ENCODE results near the gene PLCH1. TPM values are rescaled to one million over a fixed set of nuclear protein-coding genes. Genes with fewer than 3 reads are reported as not detected.

PLCH1 gene
- total RNA-seq, 1 experiment from 2014 or later, result 3.8 TPM

GRCh38 chr3:155646128-155646527, 98.7 kb downstream of the PLCH1 start:
- H3K79me2 ChIP-seq (ENCODE audit: insufficient read depth, low read length), result no peaks in the 10 kb centered on the region
- DNase-seq (ENCODE audit: low read depth, low spot score) (no peak), ATAC-seq (no peak)
- no peak overlapping the region for H3K4me3 ChIP-seq (replicated peaks in 1 of 2; ENCODE audit: low read depth in 1 of 2, low read length in 2 of 2)
- no peak overlapping the region for H3K27ac ChIP-seq (ENCODE audit: low read depth, low read length)
- intact Hi-C loops (cut with micrococcal nuclease), result no loop called here
- no peaks in the 10 kb centered on the region for H3K4me1 ChIP-seq (ENCODE audit: control insufficient read depth in 1 of 2, insufficient read depth in 2 of 2, low read length in 2 of 2)
- H3K9me2 ChIP-seq (ENCODE audit: insufficient read depth), result no peaks in the 10 kb centered on the region
- H3K4me2 ChIP-seq (ENCODE audit: low read length), result no peak overlapping the region
- TF ChIP-seq CEBPB (IDR thresholded peaks at IDR 0.05; ENCODE audit: low read depth) (no peak), ZFX (IDR thresholded peaks at IDR 0.05) (no peak), ELF1 (IDR thresholded peaks at IDR 0.05; ENCODE audit: borderline replicate concordance, low read depth) (no peak), CBX3 (IDR thresholded peaks at IDR 0.05; ENCODE audit: low read depth) (no peak), POLR2A (IDR thresholded peaks at IDR 0.05; ENCODE audit: borderline replicate concordance, extremely low read depth, insufficient read depth, insufficient read length) (no peak), POLR2AphosphoS5 (IDR thresholded peaks at IDR 0.05; ENCODE audit: low read depth, low read length) (no peak), SP1 (IDR thresholded peaks at IDR 0.05; ENCODE audit: low read depth) (no peak), TCF7L2 (IDR thresholded peaks at IDR 0.05; ENCODE audit: borderline replicate concordance, extremely low read depth, insufficient read depth, insufficient read length) (no peak), MAX (IDR thresholded peaks at IDR 0.05) (no peak), EZH2 (IDR thresholded peaks at IDR 0.05) (no peak), ATF3 (IDR thresholded peaks at IDR 0.05) (no peak), YY1 (IDR thresholded peaks at IDR 0.05; ENCODE audit: extremely low read depth, insufficient replicate concordance, low read depth, low read length) (no peak), FOSL1 (IDR thresholded peaks at IDR 0.05; ENCODE audit: low read depth) (no peak), JUND (IDR thresholded peaks at IDR 0.05) (no peak), REST (IDR thresholded peaks at IDR 0.05; ENCODE audit: low read depth) (no peak), SIN3A (IDR thresholded peaks at IDR 0.05; ENCODE audit: low read depth) (no peak)
- RAD21 ChIA-PET (ENCODE audit: low non-redundant PET in 1 of 2, low total read pairs in 2 of 2, uncharacterized antibody in 2 of 2, unreplicated experiment in 2 of 2), result no interaction called here
- CTCF ChIA-PET, result no interaction called here
- BruUV-seq (replicated peaks), result no TSS peak
- H3K27me3 ChIP-seq (ENCODE audit: insufficient read depth, low read length), result no peaks in the 10 kb centered on the region
- H4K20me1 ChIP-seq (ENCODE audit: insufficient read depth), result no peaks in the 10 kb centered on the region
- no peaks in the 10 kb centered on the region for H3K36me3 ChIP-seq (ENCODE audit: control insufficient read depth in 1 of 2, insufficient read depth in 2 of 2, low read length in 2 of 2)
- POLR2A ChIA-PET, result no interaction called here
- H3K9ac ChIP-seq (ENCODE audit: low read length), result no peak overlapping the region
- no peak overlapping the region for H2AFZ ChIP-seq (ENCODE audit: low read depth, low read length, poor library complexity, severe bottlenecking)
- no peaks in the 10 kb centered on the region for H3K9me3 ChIP-seq (ENCODE audit: control insufficient read depth in 1 of 2, insufficient read depth in 1 of 2, low read depth in 1 of 2, low read length in 2 of 2)
